CD4-positive, alpha-beta T cell (primary cell): ENCODE results near the gene ATN1. TPM values are rescaled to one million over a fixed set of nuclear protein-coding genes. Genes with fewer than 3 reads are reported as not detected.

ENCODE experiments used
- ATAC-seq: fragments of 200-7000 bp; cut with Tn5 transposase; one replicate; pipeline ENCODE4 v1.10.0; 2022; ENCODE audit warnings: mild to moderate bottlenecking; ENCODE audit not compliant: poor library complexity
- CTCF ChIA-PET: fragments of 350-600 bp; sonication (Branson Sonifier 250); formaldehyde crosslinking; loops from one replicate; lab custom pipeline; 2021; ENCODE audit warnings: antibody characterized with exemption, inconsistent platforms; lab: Charles Lee
- POLR2A ChIA-PET: fragments of 350-600 bp; sonication (Branson Sonifier 250); formaldehyde crosslinking; loops from one replicate; lab custom pipeline; 2021; ENCODE audit warnings: antibody characterized with exemption, inconsistent platforms; lab: Charles Lee
- DNase-seq, 14 experiments: peaks; one replicate each; pipeline ENCODE4 v3.0.0-alpha.2; 2013 to 2020; ENCODE audit warnings: mixed read lengths in 2 of 14
- H3K27ac ChIP-seq, 2 donors: one replicate each; pipeline versions ENCODE4 v1.5.1 to v1.7.0; 2013; ENCODE audit warnings: low read length in 2 of 2, low read depth in 1 of 2, mild to moderate bottlenecking in 1 of 2
- H3K27me3 ChIP-seq, 2 experiments: 1 replicate in 1 of 2; 2 replicates in 1 of 2; pipeline versions ENCODE4 v1.6.1 to v1.7.0; 2013; ENCODE audit warnings: low read length in 2 of 2, control low read depth in 1 of 2, mild to moderate bottlenecking in 1 of 2, moderate library complexity in 1 of 2; ENCODE audit not compliant: insufficient read depth in 2 of 2, control insufficient read depth in 1 of 2
- H3K36me3 ChIP-seq: one replicate; pipeline ENCODE4 v1.6.1; 2013; ENCODE audit warnings: low read length, control low read depth; ENCODE audit not compliant: insufficient read depth
- H3K4me1 ChIP-seq: one replicate; pipeline ENCODE4 v1.6.1; 2013; ENCODE audit warnings: low read length, control low read depth; ENCODE audit not compliant: insufficient read depth
- H3K4me3 ChIP-seq: one replicate; pipeline ENCODE4 v1.5.1; 2013; ENCODE audit warnings: mild to moderate bottlenecking, low read length, moderate library complexity
- H3K9me3 ChIP-seq, 2 experiments: 1 replicate in 1 of 2; 2 replicates in 1 of 2; pipeline versions ENCODE4 v1.6.1 to v1.7.0; 2013; ENCODE audit warnings: low read length in 2 of 2, mild to moderate bottlenecking in 2 of 2, control low read depth in 1 of 2, moderate library complexity in 1 of 2; ENCODE audit not compliant: control insufficient read depth in 1 of 2, insufficient read depth in 1 of 2
- H3K27ac Mint-ChIP-seq: one replicate; pipeline ENCODE4 v1.8.0; 2020; ENCODE audit warnings: mixed read lengths
- H3K27me3 Mint-ChIP-seq: one replicate; pipeline ENCODE4 v1.8.0; 2021; ENCODE audit warnings: mixed read lengths
- H3K36me3 Mint-ChIP-seq: one replicate; pipeline ENCODE4 v1.8.0; 2021; ENCODE audit warnings: low read depth, mixed read lengths
- H3K4me1 Mint-ChIP-seq: one replicate; pipeline ENCODE4 v1.8.0; 2021; ENCODE audit warnings: low read depth, mixed read lengths
- H3K4me3 Mint-ChIP-seq: one replicate; pipeline ENCODE4 v1.8.0; 2020; ENCODE audit warnings: mild to moderate bottlenecking, mixed read lengths
- H3K9me3 Mint-ChIP-seq: one replicate; pipeline ENCODE4 v1.8.0; 2020; ENCODE audit warnings: mixed read lengths
- intact Hi-C, 2 experiments: fragments of 100-400 bp; cut with DNase I in 1 of 2; cut with micrococcal nuclease in 1 of 2; formaldehyde crosslinking; loops; one replicate each; pipeline versions ENCODE4 v1.15.1 to v1.9.0; 2023 to 2025; cut with DNase I, micrococcal nuclease
- total RNA-seq, 174 experiments: library from RNA in 2 of 174; stranded (reverse) in 2 of 174; gene quantifications; one replicate each; pipeline ENCODE4 v1.2.3 and lab custom pipeline; 2021 to 2026
- TF ChIP-seq, protein P1 (sequence below): fragments of 200-600 bp; IDR thresholded peaks from one replicate; pipeline ENCODE4 v1.8.0; 2022; ENCODE audit warnings: antibody characterized with exemption, mild to moderate bottlenecking

The ATN1 gene
- total RNA-seq, 2 experiments from 2014 or later, result 28.7 to 29.6 TPM

GRCh38 chr12:6975297-6976032 lies 47.7 kb downstream of the ATN1 start:
- Histone ChIP-seq H3K4me1 (peaks cover 17% of the 10 kb centered on the region), H3K27me3 (no peaks in the 10 kb centered on the region), H3K4me3 (no peak overlapping the region), H3K27ac (no peak overlapping the region), H3K36me3 (peaks cover 72% of the 10 kb centered on the region), H3K9me3 (no peaks in the 10 kb centered on the region)
- no peak overlapping the region for H3K4me3 Mint-ChIP-seq
- peaks cover 81% of the 10 kb centered on the region for H3K36me3 Mint-ChIP-seq
- peaks cover 23% of the 10 kb centered on the region for H3K4me1 Mint-ChIP-seq
- no peaks in the 10 kb centered on the region for H3K9me3 Mint-ChIP-seq
- no peaks in the 10 kb centered on the region for H3K27me3 Mint-ChIP-seq
- DNase-seq, result no peak
- TF ChIP-seq, protein P1, sequence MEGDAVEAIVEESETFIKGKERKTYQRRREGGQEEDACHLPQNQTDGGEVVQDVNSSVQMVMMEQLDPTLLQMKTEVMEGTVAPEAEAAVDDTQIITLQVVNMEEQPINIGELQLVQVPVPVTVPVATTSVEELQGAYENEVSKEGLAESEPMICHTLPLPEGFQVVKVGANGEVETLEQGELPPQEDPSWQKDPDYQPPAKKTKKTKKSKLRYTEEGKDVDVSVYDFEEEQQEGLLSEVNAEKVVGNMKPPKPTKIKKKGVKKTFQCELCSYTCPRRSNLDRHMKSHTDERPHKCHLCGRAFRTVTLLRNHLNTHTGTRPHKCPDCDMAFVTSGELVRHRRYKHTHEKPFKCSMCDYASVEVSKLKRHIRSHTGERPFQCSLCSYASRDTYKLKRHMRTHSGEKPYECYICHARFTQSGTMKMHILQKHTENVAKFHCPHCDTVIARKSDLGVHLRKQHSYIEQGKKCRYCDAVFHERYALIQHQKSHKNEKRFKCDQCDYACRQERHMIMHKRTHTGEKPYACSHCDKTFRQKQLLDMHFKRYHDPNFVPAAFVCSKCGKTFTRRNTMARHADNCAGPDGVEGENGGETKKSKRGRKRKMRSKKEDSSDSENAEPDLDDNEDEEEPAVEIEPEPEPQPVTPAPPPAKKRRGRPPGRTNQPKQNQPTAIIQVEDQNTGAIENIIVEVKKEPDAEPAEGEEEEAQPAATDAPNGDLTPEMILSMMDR, result no peak
- ATAC-seq, result no peak
- ChIA-PET CTCF (interaction anchor here (1.5 to 1.7 kb wide), 3 partner anchors 31 to 43 kb away, joined by 4 to 5 read pairs (median 4); partner anchors contain the start of gene LPCAT3), POLR2A (interaction anchor here (0.9 to 1.6 kb wide), 4 partner anchors 32 to 133 kb away, joined by 3 to 5 read pairs (median 3); partner anchors contain the start of genes C12orf57, C1RL, LPCAT3 and RNU7-1)
- no peak overlapping the region for H3K27ac Mint-ChIP-seq
- intact Hi-C loops, result loop anchor here in 1 of 2 experiments (5.0 kb wide), 1 partner anchor 117 kb away; the partner anchor contains the start of gene C1R

GRCh38 chr12:6977653-6978052 lies 49.9 kb downstream of the ATN1 start:
- no peaks in the 10 kb centered on the region for H3K27me3 ChIP-seq
- POLR2A ChIA-PET, result interaction anchor here (0.7 kb wide), 1 partner anchor 40 kb away, joined by 4 read pairs; no protein-coding TSS in a partner anchor
- H3K9me3 ChIP-seq, result no peaks in the 10 kb centered on the region
- peaks cover 5% of the 10 kb centered on the region for H3K4me1 Mint-ChIP-seq
- TF ChIP-seq, protein P1, result no peak
- H3K27ac ChIP-seq, result no peak overlapping the region
- H3K27ac Mint-ChIP-seq, result no peak overlapping the region
- intact Hi-C loops, result loop anchor here in 1 of 2 experiments (2.0 to 5.0 kb wide), 2 partner anchors 39 to 115 kb away; partner anchors contain the start of gene C1R
- CTCF ChIA-PET, result interaction anchor here (1.3 to 1.9 kb wide), 2 partner anchors 33 to 105 kb away, joined by 3 to 5 read pairs; no protein-coding TSS in a partner anchor
- H3K4me1 ChIP-seq, result peaks cover 4% of the 10 kb centered on the region
- H3K4me3 ChIP-seq, result no peak overlapping the region
- DNase-seq (no peak), ATAC-seq (no peak)
- H3K9me3 Mint-ChIP-seq, result no peaks in the 10 kb centered on the region
- H3K27me3 Mint-ChIP-seq, result no peaks in the 10 kb centered on the region
- peaks cover 86% of the 10 kb centered on the region for H3K36me3 Mint-ChIP-seq
- H3K36me3 ChIP-seq, result peaks cover 94% of the 10 kb centered on the region
- H3K4me3 Mint-ChIP-seq, result no peak overlapping the region

DNA sequence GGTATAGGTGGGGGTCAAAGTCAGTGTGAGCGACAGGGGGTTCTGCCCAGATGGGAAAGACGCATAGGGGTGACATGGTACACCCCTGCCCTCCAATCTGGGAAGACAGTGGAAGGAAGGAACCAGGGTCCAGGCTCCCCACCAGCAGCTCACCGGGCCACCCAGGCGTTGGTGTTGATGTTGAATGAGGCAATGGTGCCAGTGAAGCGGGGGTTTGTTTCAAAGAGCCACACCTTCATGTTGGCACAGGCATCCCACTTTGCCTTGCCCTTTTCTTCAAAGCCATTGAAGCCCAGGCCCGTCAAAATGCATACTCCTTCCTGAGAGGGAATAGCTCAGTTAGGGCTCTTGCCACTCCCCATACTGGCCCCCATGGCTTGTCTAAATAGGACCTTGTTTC lies 50.4 kb downstream of the ATN1 start:
- H3K4me1 Mint-ChIP-seq, result peaks cover 5% of the 10 kb centered on the region
- H3K36me3 Mint-ChIP-seq, result peaks cover 90% of the 10 kb centered on the region
- ATAC-seq (no peak), DNase-seq (no peak)
- Histone ChIP-seq H3K36me3 (peaks cover 94% of the 10 kb centered on the region), H3K27ac (no peak overlapping the region), H3K27me3 (no peaks in the 10 kb centered on the region), H3K9me3 (no peaks in the 10 kb centered on the region), H3K4me1 (no peaks in the 10 kb centered on the region), H3K4me3 (no peak overlapping the region)
- no peaks in the 10 kb centered on the region for H3K9me3 Mint-ChIP-seq
- H3K4me3 Mint-ChIP-seq, result no peak overlapping the region
- TF ChIP-seq, protein P1, result no peak
- no peak overlapping the region for H3K27ac Mint-ChIP-seq
- H3K27me3 Mint-ChIP-seq, result no peaks in the 10 kb centered on the region
- CTCF ChIA-PET, result interaction anchor here (1.3 to 1.9 kb wide), 2 partner anchors 34 to 106 kb away, joined by 3 to 5 read pairs; no protein-coding TSS in a partner anchor
- POLR2A ChIA-PET, result interaction anchor here (0.7 kb wide), 1 partner anchor 41 kb away, joined by 4 read pairs; no protein-coding TSS in a partner anchor
- intact Hi-C loops, result loop anchor here in 1 of 2 experiments (2.0 to 5.0 kb wide), 2 partner anchors 39 to 114 kb away; partner anchors contain the start of gene C1R
